ENCODE results near the gene PLA2G4A.

DNA sequence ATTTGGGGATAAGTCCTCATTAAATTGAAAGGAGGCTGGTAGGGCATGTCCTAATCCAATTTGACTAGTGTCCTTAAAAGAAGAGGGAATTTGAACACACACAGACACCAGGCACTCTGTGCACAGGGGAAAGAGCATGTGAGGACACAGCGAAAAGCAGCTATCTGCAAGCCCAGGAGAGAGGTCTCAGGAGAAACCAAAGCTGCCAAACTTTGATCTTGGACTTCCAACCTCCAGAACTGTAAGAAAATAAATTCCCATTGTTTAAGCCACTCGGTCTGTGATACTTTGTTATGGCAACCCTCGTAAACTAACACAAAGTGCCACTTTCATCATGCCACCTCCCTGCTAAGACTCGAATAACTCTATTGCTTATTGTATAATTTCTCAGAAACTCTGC is 13.8 kb downstream of the PLA2G4A start:
- TF ChIP-seq CTCF (IDR thresholded peaks at IDR 0.05; ENCODE audit: low read length) (no peak), EZH2 (IDR thresholded peaks at IDR 0.05; ENCODE audit: borderline replicate concordance, low read length) (no peak)

Data from OCI-LY1 (cell line).